HEK293T (cell line): Measurements from ENCODE around the gene PRKCE.

Experiments used
- CTCF ChIA-PET: fragments of 350-600 bp; formaldehyde crosslinking; extraction: SDS; loops from one replicate; lab custom pipeline; 2021; ENCODE audit warnings: antibody characterized with exemption, inconsistent platforms; lab: Yijun Ruan, JAX
- POLR2A ChIA-PET: fragments of 350-600 bp; formaldehyde crosslinking; extraction: SDS; loops from one replicate; lab custom pipeline; 2020; ENCODE audit warnings: antibody characterized with exemption, inconsistent platforms; lab: Yijun Ruan, JAX
- DNase-seq: peaks from one replicate; pipeline ENCODE4 v3.0.0; 2012; ENCODE audit warnings: mixed read lengths; ENCODE audit errors: extremely low spot score
- ARNT ChIP-seq: fragments of 450-650 bp; IDR thresholded peaks from 2 replicates; pipeline ENCODE4 v1.6.1; 2017; ENCODE audit warnings: mild to moderate bottlenecking
- BHLHE40 ChIP-seq: fragments of 450-650 bp; IDR thresholded peaks from 2 replicates; pipeline ENCODE4 v1.6.1; 2016; ENCODE audit warnings: mild to moderate bottlenecking, moderate library complexity, borderline replicate concordance
- CTBP1 ChIP-seq: fragments of 450-650 bp; IDR thresholded peaks from 2 replicates; pipeline ENCODE4 v1.6.1; 2016; ENCODE audit warnings: borderline replicate concordance
- ELF4 ChIP-seq: fragments of 450-650 bp; IDR thresholded peaks from 2 replicates; pipeline ENCODE4 v1.6.1; 2017; ENCODE audit warnings: antibody characterized with exemption
- FOXA1 ChIP-seq: fragments of 450-650 bp; IDR thresholded peaks from 2 replicates; pipeline ENCODE4 v1.6.1; 2016; ENCODE audit warnings: mild to moderate bottlenecking
- FOXK2 ChIP-seq: fragments of 450-650 bp; IDR thresholded peaks from 2 replicates; pipeline ENCODE4 v1.6.1; 2016; ENCODE audit warnings: mild to moderate bottlenecking
- FOXM1 ChIP-seq: fragments of 450-650 bp; IDR thresholded peaks from 2 replicates; pipeline ENCODE4 v1.6.1; 2017; ENCODE audit warnings: mild to moderate bottlenecking, borderline replicate concordance
- HDGF ChIP-seq: fragments of 450-650 bp; IDR thresholded peaks from 2 replicates; pipeline ENCODE4 v1.6.1; 2017; ENCODE audit warnings: antibody characterized with exemption, borderline replicate concordance
- L3MBTL2 ChIP-seq: fragments of 450-650 bp; conservative IDR thresholded peaks from 2 replicates; pipeline ENCODE4 v1.6.1; 2016; ENCODE audit warnings: mild to moderate bottlenecking
- LEF1 ChIP-seq: fragments of 450-650 bp; IDR thresholded peaks from 2 replicates; pipeline ENCODE4 v1.6.1; 2017; ENCODE audit warnings: mild to moderate bottlenecking, borderline replicate concordance
- NFRKB ChIP-seq: fragments of 450-650 bp; IDR thresholded peaks from 2 replicates; pipeline ENCODE4 v1.6.1; 2016; ENCODE audit warnings: mild to moderate bottlenecking, moderate library complexity
- SP1 ChIP-seq: fragments of 450-650 bp; IDR thresholded peaks from 2 replicates; pipeline ENCODE4 v1.6.1; 2017
- SUZ12 ChIP-seq: fragments of 450-650 bp; IDR thresholded peaks from 2 replicates; pipeline ENCODE4 v1.6.1; 2016; ENCODE audit warnings: mild to moderate bottlenecking
- TARDBP ChIP-seq: fragments of 450-650 bp; IDR thresholded peaks from 2 replicates; pipeline ENCODE4 v1.6.1; 2016
- ZNF384 ChIP-seq: fragments of 450-650 bp; IDR thresholded peaks from 2 replicates; pipeline ENCODE4 v1.6.1; 2016
- TF ChIP-seq, protein P1 (sequence below): fragments of 450-650 bp; IDR thresholded peaks from 2 replicates; pipeline ENCODE4 v1.6.1; 2016

The PRKCE gene

GRCh38 chr2:45839508-45840251 is 188.2 kb downstream of the PRKCE start:
- POLR2A ChIA-PET, result no interaction called here
- TF ChIP-seq FOXK2 (no peak), ELF4 (no peak), SP1 (no peak), FOXA1 (no peak), ZNF384 (no peak), ARNT (no peak), BHLHE40 (no peak), CTBP1 (no peak), FOXM1 (no peak)
- CTCF ChIA-PET, result no interaction called here
- no peak for DNase-seq

GRCh38 chr2:45840481-45840880 is 189.0 kb downstream of the PRKCE start:
- no peak for DNase-seq
- POLR2A ChIA-PET, result no interaction called here
- CTCF ChIA-PET, result no interaction called here
- TF ChIP-seq, protein P1, sequence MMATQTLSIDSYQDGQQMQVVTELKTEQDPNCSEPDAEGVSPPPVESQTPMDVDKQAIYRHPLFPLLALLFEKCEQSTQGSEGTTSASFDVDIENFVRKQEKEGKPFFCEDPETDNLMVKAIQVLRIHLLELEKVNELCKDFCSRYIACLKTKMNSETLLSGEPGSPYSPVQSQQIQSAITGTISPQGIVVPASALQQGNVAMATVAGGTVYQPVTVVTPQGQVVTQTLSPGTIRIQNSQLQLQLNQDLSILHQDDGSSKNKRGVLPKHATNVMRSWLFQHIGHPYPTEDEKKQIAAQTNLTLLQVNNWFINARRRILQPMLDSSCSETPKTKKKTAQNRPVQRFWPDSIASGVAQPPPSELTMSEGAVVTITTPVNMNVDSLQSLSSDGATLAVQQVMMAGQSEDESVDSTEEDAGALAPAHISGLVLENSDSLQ, result no peak
- TF ChIP-seq ZNF384, result no peak
- TF ChIP-seq FOXA1, result no peak
- no peak for TF ChIP-seq SUZ12
- no peak for TF ChIP-seq NFRKB
- TF ChIP-seq CTBP1, result no peak
- TF ChIP-seq L3MBTL2, result no peak
- TF ChIP-seq TARDBP, result no peak
- no peak for TF ChIP-seq FOXK2
- no peak for TF ChIP-seq BHLHE40
- TF ChIP-seq FOXM1, result no peak
- TF ChIP-seq ELF4, result no peak
- no peak for TF ChIP-seq HDGF

DNA sequence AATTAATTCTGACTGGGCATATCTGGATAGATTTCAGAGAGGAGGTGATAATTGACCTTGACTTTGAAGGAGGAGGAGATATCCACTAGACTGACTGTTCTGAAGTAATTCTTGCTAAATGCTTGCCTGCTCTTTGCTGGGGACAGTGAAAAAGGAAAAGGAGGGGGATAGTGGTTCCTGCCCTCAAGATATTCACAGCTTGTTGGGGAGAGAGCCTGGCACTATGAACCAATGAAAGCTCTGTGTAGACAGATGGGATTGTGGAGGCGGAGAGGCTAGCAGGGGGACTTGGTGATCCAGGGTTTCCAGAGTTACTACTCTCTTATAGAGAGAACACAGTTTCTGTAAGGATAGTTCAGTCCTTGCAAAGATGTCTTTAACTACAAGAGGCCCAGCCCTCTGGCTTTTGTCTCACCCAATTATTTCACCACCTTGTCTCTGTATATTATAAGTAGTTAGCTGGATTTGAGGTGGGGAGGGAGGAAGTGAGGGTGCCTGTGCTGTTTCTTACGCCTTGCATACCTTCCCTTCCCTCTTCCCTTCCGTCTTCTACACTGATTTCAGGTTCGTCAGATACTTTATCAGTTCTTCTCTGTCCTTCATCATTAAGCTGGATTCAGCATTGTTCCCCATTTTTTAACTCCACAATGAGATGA is 190.4 kb downstream of the PRKCE start:
- TF ChIP-seq BHLHE40 (no peak), NFRKB (no peak), SP1 (no peak), SUZ12 (no peak), FOXK2 (no peak), LEF1 (no peak), TARDBP (no peak), FOXA1 (no peak), ELF4 (no peak), CTBP1 (no peak), L3MBTL2 (no peak), ZNF384 (no peak), HDGF (no peak), FOXM1 (no peak), ARNT (no peak)
- TF ChIP-seq, protein P1, result no peak
- ChIA-PET POLR2A (no interaction called here), CTCF (no interaction called here)
- no peak for DNase-seq

DNA sequence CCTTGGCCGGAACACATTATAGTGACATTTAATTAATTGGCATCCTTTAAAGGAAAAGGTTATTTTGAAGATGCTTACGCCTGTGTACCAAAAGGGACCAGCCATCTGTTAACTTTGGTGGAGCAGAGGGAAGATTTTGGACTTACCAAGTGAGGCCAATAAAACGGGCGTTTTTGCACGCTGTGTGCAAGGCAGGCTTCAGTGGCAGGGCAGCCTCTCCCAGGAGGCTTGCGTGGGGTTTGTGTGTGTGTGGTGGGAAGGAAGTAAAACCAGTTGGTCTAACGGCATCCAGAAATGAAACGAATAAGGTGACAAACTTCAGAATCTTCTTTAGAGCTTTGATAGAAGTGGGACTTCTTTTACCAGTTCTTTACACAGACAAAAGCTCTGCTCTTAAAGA is 191.7 kb downstream of the PRKCE start:
- DNase-seq, result no peak
- TF ChIP-seq FOXM1, result no peak
- no peak for TF ChIP-seq SUZ12
- no peak for TF ChIP-seq LEF1
- TF ChIP-seq SP1, result no peak
- no peak for TF ChIP-seq TARDBP
- no peak for TF ChIP-seq HDGF
- TF ChIP-seq, protein P1, result no peak
- no peak for TF ChIP-seq ZNF384
- no peak for TF ChIP-seq BHLHE40
- no peak for TF ChIP-seq CTBP1
- CTCF ChIA-PET, result interaction anchor here (0.9 kb wide), 1 partner anchor 12 kb away, joined by 5 read pairs; no protein-coding TSS in a partner anchor
- POLR2A ChIA-PET, result no interaction called here

- TF ChIP-seq FOXA1 (no peak), CTBP1 (no peak), HDGF (no peak)
- POLR2A ChIA-PET, result no interaction called here
- no peak for DNase-seq
- CTCF ChIA-PET, result no interaction called here
These were observed 193.5 kb downstream of the PRKCE start for GRCh38 chr2:45844796-45845457.

DNA sequence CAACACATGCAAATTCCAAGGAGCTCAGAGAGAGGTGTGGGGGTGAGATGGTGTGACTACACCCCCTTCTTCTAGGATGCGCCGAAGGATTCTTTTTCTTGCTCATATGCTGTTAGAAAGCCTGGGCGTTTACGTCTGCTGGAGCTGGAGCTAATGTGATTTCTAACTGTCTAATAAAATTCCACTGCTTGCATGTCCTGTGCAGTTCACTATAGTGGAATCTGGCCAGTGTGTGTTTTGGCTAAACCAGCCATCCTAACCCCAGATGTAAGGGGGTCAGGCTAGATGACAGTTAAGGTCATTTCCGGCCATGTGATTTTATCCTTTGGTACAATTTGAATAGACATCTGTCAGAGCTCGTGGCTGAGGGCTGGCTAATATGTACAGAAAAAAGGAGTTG is 194.1 kb downstream of the PRKCE start:
- TF ChIP-seq NFRKB (no peak), FOXA1 (no peak), SP1 (no peak), L3MBTL2 (no peak), TARDBP (no peak), BHLHE40 (no peak), LEF1 (no peak)
- DNase-seq, result no peak
- CTCF ChIA-PET, result no interaction called here
- POLR2A ChIA-PET, result no interaction called here
